Measurements from ENCODE around the gene VAT1. TPM values are rescaled to one million over a fixed set of nuclear protein-coding genes. Genes with fewer than 3 reads are reported as not detected.

Gene VAT1
- total RNA-seq, 1 donor from 2014 or later, result 413 TPM

GRCh38 chr17:42991471-42991870 is 30.7 kb downstream of the VAT1 start:
- Histone ChIP-seq H3K27me3 (ENCODE audit: insufficient read depth, low read length) (no peaks in the 10 kb centered on the region), H3K4me3 (ENCODE audit: insufficient read depth, low read depth, low read length) (no peak overlapping the region), H3K4me2 (ENCODE audit: low read length) (no peak overlapping the region), H3K4me1 (ENCODE audit: insufficient read depth, low read length) (peaks cover 7% of the 10 kb centered on the region), H3K36me3 (ENCODE audit: insufficient read depth, low read length) (peaks cover 39% of the 10 kb centered on the region), H3K9ac (ENCODE audit: low read length) (no peak overlapping the region), H4K20me1 (ENCODE audit: insufficient read depth, low read length) (no peaks in the 10 kb centered on the region), H3K9me3 (ENCODE audit: insufficient read depth, low read depth, low read length) (no peaks in the 10 kb centered on the region), H3K79me2 (ENCODE audit: insufficient read depth, low read length) (peaks cover 3% of the 10 kb centered on the region), H2AFZ (ENCODE audit: low read depth, low read length) (no peak overlapping the region), H3K27ac (ENCODE audit: low read depth, low read length) (no peak overlapping the region)
- Mint-ChIP-seq H3K4me3 (ENCODE audit: unreplicated experiment) (no peak overlapping the region), H3K9me3 (ENCODE audit: unreplicated experiment) (no peaks in the 10 kb centered on the region), H3K27me3 (ENCODE audit: low read depth, unreplicated experiment) (no peaks in the 10 kb centered on the region), H3K4me1 (ENCODE audit: low read depth, unreplicated experiment) (peaks cover 12% of the 10 kb centered on the region), H3K27ac (ENCODE audit: unreplicated experiment) (no peak overlapping the region), H3K36me3 (ENCODE audit: low read depth, unreplicated experiment) (peaks cover 25% of the 10 kb centered on the region)
- DNase-seq (ENCODE audit: low read depth) (no peak), FAIRE-seq (no peak)
- TF ChIP-seq, protein P1, sequence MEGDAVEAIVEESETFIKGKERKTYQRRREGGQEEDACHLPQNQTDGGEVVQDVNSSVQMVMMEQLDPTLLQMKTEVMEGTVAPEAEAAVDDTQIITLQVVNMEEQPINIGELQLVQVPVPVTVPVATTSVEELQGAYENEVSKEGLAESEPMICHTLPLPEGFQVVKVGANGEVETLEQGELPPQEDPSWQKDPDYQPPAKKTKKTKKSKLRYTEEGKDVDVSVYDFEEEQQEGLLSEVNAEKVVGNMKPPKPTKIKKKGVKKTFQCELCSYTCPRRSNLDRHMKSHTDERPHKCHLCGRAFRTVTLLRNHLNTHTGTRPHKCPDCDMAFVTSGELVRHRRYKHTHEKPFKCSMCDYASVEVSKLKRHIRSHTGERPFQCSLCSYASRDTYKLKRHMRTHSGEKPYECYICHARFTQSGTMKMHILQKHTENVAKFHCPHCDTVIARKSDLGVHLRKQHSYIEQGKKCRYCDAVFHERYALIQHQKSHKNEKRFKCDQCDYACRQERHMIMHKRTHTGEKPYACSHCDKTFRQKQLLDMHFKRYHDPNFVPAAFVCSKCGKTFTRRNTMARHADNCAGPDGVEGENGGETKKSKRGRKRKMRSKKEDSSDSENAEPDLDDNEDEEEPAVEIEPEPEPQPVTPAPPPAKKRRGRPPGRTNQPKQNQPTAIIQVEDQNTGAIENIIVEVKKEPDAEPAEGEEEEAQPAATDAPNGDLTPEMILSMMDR (IDR thresholded peaks at IDR 0.05; ENCODE audit: insufficient read depth, low read depth, low read length), result no peak
- no peak for TF ChIP-seq EZH2 (IDR thresholded peaks at IDR 0.05; ENCODE audit: insufficient read depth, low read length)

DNA sequence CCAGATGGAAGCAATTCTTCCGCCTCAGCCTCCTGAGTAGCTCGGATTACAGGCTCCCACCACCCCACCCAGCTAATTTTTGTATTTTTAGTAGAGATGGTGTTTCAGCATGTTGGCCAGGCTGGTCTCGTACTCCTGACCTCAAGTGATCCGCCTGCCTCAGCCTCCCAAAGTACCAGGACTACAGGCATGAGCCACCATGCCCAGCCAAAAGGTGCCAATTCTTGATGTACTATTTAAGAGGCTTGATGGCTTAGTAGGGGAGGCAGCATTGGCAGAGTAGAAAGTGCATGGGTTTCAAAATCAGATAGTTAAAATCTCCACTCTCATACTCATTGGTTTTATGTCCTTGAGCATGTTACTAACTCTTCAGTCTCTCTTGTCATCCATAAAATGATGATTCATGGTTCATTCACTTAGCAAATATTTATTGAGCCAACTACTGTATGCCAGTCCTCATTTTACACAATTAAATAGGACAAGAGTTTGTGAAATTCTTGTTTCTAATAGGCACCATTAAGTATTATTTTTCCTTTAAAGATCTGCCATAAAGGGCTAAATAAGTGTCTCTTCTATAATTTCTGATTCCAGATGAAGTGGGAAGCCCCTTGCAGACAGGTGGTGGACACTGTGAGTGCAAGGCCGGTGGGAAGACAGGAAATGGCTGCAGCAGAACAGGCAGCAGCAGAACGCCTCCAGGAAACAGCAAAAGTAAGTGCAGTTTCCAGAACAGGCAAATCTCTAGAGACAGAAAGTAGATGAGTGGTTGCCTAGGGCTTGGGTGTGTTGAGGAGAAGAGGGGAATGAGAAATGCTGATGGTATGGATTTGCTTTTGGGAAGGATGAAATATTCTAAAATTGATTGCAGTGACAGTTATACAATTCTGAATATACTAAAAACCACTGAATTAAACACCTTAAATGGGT is 32.2 kb downstream of the VAT1 start:
- no peaks in the 10 kb centered on the region for H3K9me3 ChIP-seq (ENCODE audit: insufficient read depth, low read depth, low read length)
- H3K79me2 ChIP-seq (ENCODE audit: insufficient read depth, low read length), result peaks cover 7% of the 10 kb centered on the region
- H3K9ac ChIP-seq (ENCODE audit: low read length), result no peak overlapping the region
- H3K27me3 ChIP-seq (ENCODE audit: insufficient read depth, low read length), result no peaks in the 10 kb centered on the region
- peak overlapping the region; percentile 4 for H3K27ac ChIP-seq (ENCODE audit: low read depth, low read length)
- H3K27me3 Mint-ChIP-seq (ENCODE audit: low read depth, unreplicated experiment), result no peaks in the 10 kb centered on the region
- peaks cover 24% of the 10 kb centered on the region for H3K36me3 Mint-ChIP-seq (ENCODE audit: low read depth, unreplicated experiment)
- peaks cover 43% of the 10 kb centered on the region for H3K36me3 ChIP-seq (ENCODE audit: insufficient read depth, low read length)
- peak overlapping the region; percentile 6 for H3K4me2 ChIP-seq (ENCODE audit: low read length)
- H2AFZ ChIP-seq (ENCODE audit: low read depth, low read length), result no peak overlapping the region
- H3K4me3 ChIP-seq (ENCODE audit: insufficient read depth, low read depth, low read length), result no peak overlapping the region
- H4K20me1 ChIP-seq (ENCODE audit: insufficient read depth, low read length), result no peaks in the 10 kb centered on the region
- no peaks in the 10 kb centered on the region for H3K9me3 Mint-ChIP-seq (ENCODE audit: unreplicated experiment)
- no peak for FAIRE-seq
- peak overlapping the region; percentile 12 for H3K27ac Mint-ChIP-seq (ENCODE audit: unreplicated experiment)
- H3K4me3 Mint-ChIP-seq (ENCODE audit: unreplicated experiment), result no peak overlapping the region
- peaks cover 7% of the 10 kb centered on the region for H3K4me1 ChIP-seq (ENCODE audit: insufficient read depth, low read length)
- peak; percentile 19 for DNase-seq (ENCODE audit: low read depth)
- H3K4me1 Mint-ChIP-seq (ENCODE audit: low read depth, unreplicated experiment), result peaks cover 12% of the 10 kb centered on the region
- TF ChIP-seq, protein P1 (IDR thresholded peaks at IDR 0.05; ENCODE audit: insufficient read depth, low read depth, low read length), result no peak
- no peak for TF ChIP-seq EZH2 (IDR thresholded peaks at IDR 0.05; ENCODE audit: insufficient read depth, low read length)

GRCh38 chr17:42989141-42989540 is 33.0 kb downstream of the VAT1 start:
- H3K9me3 Mint-ChIP-seq (ENCODE audit: unreplicated experiment), result no peaks in the 10 kb centered on the region
- Histone ChIP-seq H2AFZ (ENCODE audit: low read depth, low read length) (no peak overlapping the region), H3K79me2 (ENCODE audit: insufficient read depth, low read length) (peaks cover 7% of the 10 kb centered on the region), H3K9me3 (ENCODE audit: insufficient read depth, low read depth, low read length) (no peaks in the 10 kb centered on the region), H3K4me2 (ENCODE audit: low read length) (no peak overlapping the region), H3K27me3 (ENCODE audit: insufficient read depth, low read length) (no peaks in the 10 kb centered on the region), H3K4me3 (ENCODE audit: insufficient read depth, low read depth, low read length) (no peak overlapping the region), H3K4me1 (ENCODE audit: insufficient read depth, low read length) (peaks cover 7% of the 10 kb centered on the region), H4K20me1 (ENCODE audit: insufficient read depth, low read length) (peaks cover 3% of the 10 kb centered on the region), H3K36me3 (ENCODE audit: insufficient read depth, low read length) (peaks cover 43% of the 10 kb centered on the region), H3K27ac (ENCODE audit: low read depth, low read length) (no peak overlapping the region), H3K9ac (ENCODE audit: low read length) (no peak overlapping the region)
- DNase-seq (ENCODE audit: low read depth) (no peak), FAIRE-seq (no peak)
- no peak for TF ChIP-seq EZH2 (IDR thresholded peaks at IDR 0.05; ENCODE audit: insufficient read depth, low read length)
- TF ChIP-seq, protein P1 (IDR thresholded peaks at IDR 0.05; ENCODE audit: insufficient read depth, low read depth, low read length), result no peak
- peaks cover 19% of the 10 kb centered on the region for H3K36me3 Mint-ChIP-seq (ENCODE audit: low read depth, unreplicated experiment)
- no peak overlapping the region for H3K4me3 Mint-ChIP-seq (ENCODE audit: unreplicated experiment)
- no peaks in the 10 kb centered on the region for H3K27me3 Mint-ChIP-seq (ENCODE audit: low read depth, unreplicated experiment)
- no peak overlapping the region for H3K27ac Mint-ChIP-seq (ENCODE audit: unreplicated experiment)
- peaks cover 12% of the 10 kb centered on the region for H3K4me1 Mint-ChIP-seq (ENCODE audit: low read depth, unreplicated experiment)

Measured in astrocyte (in vitro differentiated cells and primary cell).